HUDEP-2 (cell line): ENCODE results near the gene NFE2L1.
A peak's percentile ranks its signal among the peaks of the same experiment; 100 is the strongest.
"Not testable (repeated sequence)": the region's sequence is repeated elsewhere in the genome, so short reads cannot be mapped to it uniquely, and the experiment has no call there.

Source experiments
- DNase-seq, 76 experiments: peaks; one replicate each; lab custom pipeline; 2025; ENCODE audit not compliant: unreplicated experiment in 76 of 76; lab: John Stamatoyannopoulos, UW

The NFE2L1 gene

GRCh38 chr17:48066656-48067055, 18.5 kb downstream of the NFE2L1 start:
- no peak for DNase-seq

- no peak for DNase-seq
These were observed 19.1 kb downstream of the NFE2L1 start for GRCh38 chr17:48067245-48067644.

GRCh38 chr17:48067808-48068207, 19.6 kb downstream of the NFE2L1 start:
- not testable (repeated sequence) for DNase-seq

- DNase-seq, result peak in 10 of 76 experiments; percentile 3 to 30 (median 13)
These were observed 20.4 kb downstream of the NFE2L1 start for GRCh38 chr17:48068491-48068961.

- no peak for DNase-seq
These were observed 22.0 kb downstream of the NFE2L1 start for GRCh38 chr17:48070195-48070594.

- DNase-seq, result no peak
These were observed 23.5 kb downstream of the NFE2L1 start for GRCh38 chr17:48071654-48072053.

GRCh38 chr17:48072811-48073210, 24.7 kb downstream of the NFE2L1 start:
- not testable (repeated sequence) for DNase-seq

- not testable (repeated sequence) for DNase-seq
These were observed 25.5 kb downstream of the NFE2L1 start for GRCh38 chr17:48073566-48074094.

- DNase-seq, result peak in 62 of 76 experiments; percentile 8 to 81 (median 51)
These were observed 26.3 kb downstream of the NFE2L1 start for GRCh38 chr17:48074322-48075081.

- not testable (repeated sequence) for DNase-seq
These were observed 29.0 kb downstream of the NFE2L1 start for GRCh38 chr17:48077152-48077551.

- no peak for DNase-seq
These were observed 33.7 kb downstream of the NFE2L1 start for GRCh38 chr17:48081858-48082257.

- no peak for DNase-seq
These were observed 36.8 kb downstream of the NFE2L1 start for GRCh38 chr17:48084932-48085331.

GRCh38 chr17:48093341-48094045, 45.3 kb downstream of the NFE2L1 start:
- DNase-seq, result no peak

- DNase-seq, result no peak
These were observed 47.5 kb downstream of the NFE2L1 start for GRCh38 chr17:48095611-48096010.

GRCh38 chr17:48100160-48100559, 52.0 kb downstream of the NFE2L1 start:
- DNase-seq, result no peak

- peak in 7 of 76 experiments; percentile 9 to 47 (median 27) for DNase-seq
These were observed 52.4 kb downstream of the NFE2L1 start for GRCh38 chr17:48100591-48101011.

GRCh38 chr17:48101012-48101720, 53.0 kb downstream of the NFE2L1 start, which contains the start of gene CBX1:
TSS of gene CBX1 (minus strand) at chr17:48101478. CDS start at chr17:48077004, 24,474 bp downstream.
- DNase-seq, result peak; percentile 21 to 95 (median 83)

GRCh38 chr17:48102043-48102750, 54.0 kb downstream of the NFE2L1 start:
- DNase-seq, result no peak

- DNase-seq, result no peak
These were observed 54.9 kb downstream of the NFE2L1 start for GRCh38 chr17:48102798-48103715.
